GM23338 (cell line): ENCODE data around the gene EPS8. TPM values are rescaled to one million over a fixed set of nuclear protein-coding genes. Genes with fewer than 3 reads are reported as not detected.

Experiments used
- ATAC-seq: fragments of 200-7000 bp; cut with Tn5 transposase; 3 replicates; pipeline ENCODE4 v1.9.1; 2020
- DNase-seq: peaks from one replicate; pipeline ENCODE4 v3.0.0-alpha.2; 2015; ENCODE audit warnings: low spot score
- H2AFZ ChIP-seq: fragments of 200-600 bp; sonication (generic); 2 replicates; pipeline ENCODE4 v1.8.0; 2016; ENCODE audit warnings: antibody characterized with exemption, mild to moderate bottlenecking, moderate library complexity
- H3F3A ChIP-seq: fragments of 200-600 bp; sonication (generic); replicated peaks from 2 replicates; pipeline ENCODE4 v1.8.0; 2017; ENCODE audit warnings: antibody characterized with exemption, mixed run types, low read depth
- H3K27ac ChIP-seq: fragments of 200-600 bp; sonication (generic); 2 replicates; pipeline ENCODE4 v1.6.1; 2016; ENCODE audit warnings: low read depth
- H3K27me3 ChIP-seq: fragments of 200-600 bp; sonication (generic); 2 replicates; pipeline ENCODE4 v1.8.0; 2016; ENCODE audit warnings: mild to moderate bottlenecking, mixed run types, moderate library complexity; ENCODE audit not compliant: insufficient read depth
- H3K36me3 ChIP-seq: fragments of 200-600 bp; sonication (generic); 2 replicates; pipeline ENCODE4 v1.8.0; 2016; ENCODE audit warnings: mild to moderate bottlenecking; ENCODE audit not compliant: insufficient read depth
- H3K4me1 ChIP-seq: fragments of 200-600 bp; sonication (generic); 2 replicates; pipeline ENCODE4 v1.8.0; 2016; ENCODE audit warnings: mild to moderate bottlenecking, moderate library complexity; ENCODE audit not compliant: insufficient read depth
- H3K4me2 ChIP-seq: fragments of 200-600 bp; sonication (generic); 2 replicates; pipeline ENCODE4 v1.7.1; 2017; ENCODE audit warnings: mixed run types
- H3K4me3 ChIP-seq: fragments of 200-600 bp; sonication (generic); 2 replicates; pipeline ENCODE4 v1.6.1; 2016; ENCODE audit warnings: mixed run types
- H3K79me2 ChIP-seq: fragments of 200-600 bp; sonication (generic); replicated peaks from 2 replicates; pipeline ENCODE4 v1.8.0; 2017; ENCODE audit warnings: mild to moderate bottlenecking; ENCODE audit not compliant: insufficient read depth
- H3K9me2 ChIP-seq: fragments of 200-600 bp; sonication (generic); 2 replicates; pipeline ENCODE4 v1.8.0; 2017; ENCODE audit not compliant: insufficient read depth
- H4K20me1 ChIP-seq: fragments of 200-600 bp; sonication (generic); replicated peaks from 2 replicates; pipeline ENCODE4 v1.8.0; 2017; ENCODE audit warnings: mild to moderate bottlenecking; ENCODE audit not compliant: insufficient read depth
- H3K27ac Mint-ChIP-seq: 2 replicates; pipeline ENCODE4 v1.8.0; 2020; ENCODE audit warnings: inconsistent platforms, mild to moderate bottlenecking, moderate library complexity, mixed read lengths
- H3K27me3 Mint-ChIP-seq: 3 replicates; pipeline ENCODE4 v1.8.0; 2022; ENCODE audit warnings: low read depth, mild to moderate bottlenecking, moderate library complexity, mixed read lengths, inconsistent platforms; ENCODE audit not compliant: insufficient read depth, poor library complexity
- H3K36me3 Mint-ChIP-seq: 3 replicates; pipeline ENCODE4 v1.8.0; 2021; ENCODE audit warnings: low read depth, mild to moderate bottlenecking, inconsistent platforms, moderate library complexity, mixed read lengths
- H3K4me1 Mint-ChIP-seq: 3 replicates; pipeline ENCODE4 v1.8.0; 2020; ENCODE audit warnings: mild to moderate bottlenecking, inconsistent platforms, mixed read lengths
- H3K4me3 Mint-ChIP-seq: 3 replicates; pipeline ENCODE4 v1.8.0; 2021; ENCODE audit warnings: moderate library complexity, mild to moderate bottlenecking, inconsistent platforms, mixed read lengths
- H3K9me3 Mint-ChIP-seq: 3 replicates; pipeline ENCODE4 v1.8.0; 2020; ENCODE audit warnings: moderate library complexity, mild to moderate bottlenecking, inconsistent platforms, mixed read lengths
- ETS1 ChIP-seq: IDR thresholded peaks from 2 replicates; pipeline ENCODE4 v1.6.1; 2016; ENCODE audit warnings: antibody characterized with exemption
- NANOG ChIP-seq: IDR thresholded peaks from 2 replicates; pipeline ENCODE4 v1.6.1; 2016; ENCODE audit warnings: antibody characterized with exemption, borderline replicate concordance
- ZNF114 ChIP-seq: fragments of 250-450 bp; sonication (Bioruptor Pico); IDR thresholded peaks from 2 replicates; pipeline ENCODE4 v1.5.0; 2020; ENCODE audit warnings: mild to moderate bottlenecking, moderate library complexity
- ZNF462 ChIP-seq: fragments of 250-450 bp; sonication (Bioruptor Pico); IDR thresholded peaks from 2 replicates; pipeline ENCODE4 v1.5.0; 2020; ENCODE audit warnings: mild to moderate bottlenecking, moderate library complexity
- polyA plus RNA-seq: library from polyadenylated mRNA; unstranded; fragments of >200 nt; fragmentation: Nextera tagmentation; extraction: Ambion mirVana; gene quantifications from 2 replicates; pipeline ENCODE4 v1.2.1, GENCODE V29; 2016
- total RNA-seq: library from RNA; depleted of rRNA; stranded (reverse); fragments of >200 nt; shearing (Covaris generic); gene quantifications from 2 replicates; pipeline ENCODE4 v1.2.3, GENCODE V29; 2014

EPS8 gene
- total and polyA plus RNA-seq, 2 experiments from 2014 or later, result 3.5 to 5.4 TPM

GRCh38 chr12:15599266-15600037 is 189.7 kb downstream of the EPS8 start (continued):
- no peak for TF ChIP-seq ZNF462
- TF ChIP-seq NANOG, result no peak
- TF ChIP-seq ETS1, result no peak

- Histone ChIP-seq H3K79me2 (no peaks in the 10 kb centered on the region), H3K27ac (no peak overlapping the region), H3K36me3 (no peaks in the 10 kb centered on the region), H3K4me2 (no peak overlapping the region), H3K9me2 (no peaks in the 10 kb centered on the region), H3K4me1 (no peaks in the 10 kb centered on the region), H2AFZ (no peak overlapping the region), H4K20me1 (no peaks in the 10 kb centered on the region), H3F3A (no peaks in the 10 kb centered on the region), H3K4me3 (no peak overlapping the region), H3K27me3 (no peaks in the 10 kb centered on the region)
- no peak for TF ChIP-seq ZNF114
- Mint-ChIP-seq H3K36me3 (no peaks in the 10 kb centered on the region), H3K27me3 (peaks cover 1% of the 10 kb centered on the region), H3K4me3 (no peak overlapping the region), H3K4me1 (peaks cover 3% of the 10 kb centered on the region), H3K9me3 (no peaks in the 10 kb centered on the region), H3K27ac (no peak overlapping the region)
- no peak for ATAC-seq
- no peak for DNase-seq
Observed at GRCh38 chr12:15597125-15597830, 191.9 kb downstream of the EPS8 start.
